ENCODE data around the gene CTCF. TPM values are rescaled to one million over a fixed set of nuclear protein-coding genes. Genes with fewer than 3 reads are reported as not detected.

CTCF gene
- polyA plus RNA-seq, 4 donors, result 76.1 to 83.1 (median 78.7) TPM

- DNase-seq (ENCODE audit: low read depth in 4 of 4, low spot score in 2 of 4), result no peak
These were observed 112.7 kb downstream of the CTCF start for GRCh38 chr16:67674851-67675578.

DNA sequence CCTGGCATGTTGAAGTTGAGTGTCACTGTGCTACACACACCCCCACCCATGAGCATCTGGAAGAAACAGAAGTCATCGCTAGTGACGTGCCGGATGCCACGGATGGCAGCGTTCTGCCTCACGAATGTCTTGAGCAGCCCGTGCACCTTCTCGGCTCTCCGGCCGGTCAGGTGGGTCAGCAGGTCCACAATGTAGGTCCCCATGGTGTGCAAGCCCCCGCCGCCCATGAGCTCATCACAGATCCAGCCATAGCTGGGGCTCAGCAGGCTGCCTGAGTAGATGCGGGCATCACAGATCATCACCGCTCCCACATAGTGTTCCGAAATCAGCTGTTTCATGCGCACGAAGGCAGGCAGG, 113.2 kb downstream of the CTCF start:
- DNase-seq (ENCODE audit: low read depth in 4 of 4, low spot score in 2 of 4), result no peak

DNA sequence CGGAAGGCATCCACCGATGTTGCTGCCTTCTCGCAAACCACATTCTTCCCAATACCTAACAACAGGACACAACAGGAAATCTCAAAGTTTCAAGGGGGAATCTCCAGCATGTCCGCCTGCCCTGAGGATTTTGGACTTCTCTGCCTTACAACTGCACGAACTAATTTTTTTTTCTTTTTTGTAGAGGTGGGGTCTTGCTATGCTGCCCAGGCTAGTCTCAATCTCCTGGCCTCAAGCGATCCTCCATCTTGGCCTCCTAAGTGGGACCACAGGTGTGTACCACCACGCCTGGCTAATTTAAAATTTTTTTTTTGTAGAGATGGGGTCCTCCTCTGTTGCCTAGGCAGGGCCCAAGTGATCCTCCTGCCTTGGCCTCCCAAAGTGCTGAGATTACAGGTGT, 113.7 kb downstream of the CTCF start:
- DNase-seq (ENCODE audit: low read depth in 4 of 4, low spot score in 2 of 4), result no peak

- no peak for DNase-seq (ENCODE audit: low read depth in 4 of 4, low spot score in 2 of 4)
These were observed 114.2 kb downstream of the CTCF start for GRCh38 chr16:67676516-67676915.

DNA sequence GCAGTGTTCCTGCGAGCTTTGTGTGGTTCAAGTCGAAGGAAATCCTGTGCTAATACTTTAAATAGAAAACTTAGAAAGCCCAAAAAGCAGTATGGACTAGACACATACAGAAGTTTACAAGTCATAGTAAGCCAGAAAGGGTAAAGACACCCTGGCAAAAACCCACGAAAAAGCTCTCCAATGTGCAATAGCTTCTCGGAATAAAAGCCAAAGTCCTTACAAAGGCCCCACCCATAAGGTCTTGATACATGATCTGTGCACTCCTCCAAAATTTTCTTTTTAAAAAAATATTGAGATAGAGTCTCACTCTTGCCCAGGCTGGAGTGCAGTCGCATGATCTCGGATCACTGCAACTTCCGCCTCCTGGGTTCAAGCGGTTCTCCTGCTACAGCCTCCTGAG, 114.6 kb downstream of the CTCF start:
- no peak for DNase-seq (ENCODE audit: low read depth in 4 of 4, low spot score in 2 of 4)

- no peak for DNase-seq (ENCODE audit: low read depth in 4 of 4, low spot score in 2 of 4)
These were observed 115.4 kb downstream of the CTCF start for GRCh38 chr16:67677712-67678111.

DNA sequence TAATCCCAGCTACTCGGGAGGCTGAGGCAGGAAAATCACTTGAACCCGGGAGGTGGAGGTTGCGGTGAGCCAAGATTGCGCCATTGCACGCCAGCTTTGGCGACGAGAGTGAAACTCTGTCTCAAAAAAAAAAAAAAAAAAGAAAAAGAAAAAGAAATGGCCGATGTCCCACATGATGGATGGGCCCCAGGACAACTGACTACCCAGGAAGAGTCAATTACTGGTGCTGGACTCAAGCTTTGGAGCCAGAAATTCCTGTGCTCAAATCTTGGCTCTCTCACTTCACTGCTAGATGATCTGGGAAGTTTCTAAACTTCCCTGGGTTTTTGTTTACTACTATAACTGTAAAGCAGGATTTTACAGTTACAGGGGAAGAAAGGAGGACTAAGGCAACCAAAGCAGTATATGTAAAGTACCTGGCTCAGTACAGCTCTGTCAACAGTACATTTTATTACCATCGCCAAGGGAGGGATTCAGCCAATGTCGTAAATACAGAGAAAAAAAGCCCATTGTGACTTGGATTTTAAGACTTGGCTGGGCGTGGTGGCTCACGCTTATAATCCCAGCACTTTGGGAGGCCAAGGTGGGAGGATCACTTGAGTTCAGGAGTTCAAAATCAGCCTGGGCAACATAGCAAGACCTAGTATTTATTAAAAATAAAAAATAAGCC, 116.2 kb downstream of the CTCF start:
- no peak for DNase-seq (ENCODE audit: low read depth in 4 of 4, low spot score in 2 of 4)

- no peak for DNase-seq (ENCODE audit: low read depth in 4 of 4, low spot score in 2 of 4)
These were observed 117.9 kb downstream of the CTCF start for GRCh38 chr16:67679935-67680897.

DNA sequence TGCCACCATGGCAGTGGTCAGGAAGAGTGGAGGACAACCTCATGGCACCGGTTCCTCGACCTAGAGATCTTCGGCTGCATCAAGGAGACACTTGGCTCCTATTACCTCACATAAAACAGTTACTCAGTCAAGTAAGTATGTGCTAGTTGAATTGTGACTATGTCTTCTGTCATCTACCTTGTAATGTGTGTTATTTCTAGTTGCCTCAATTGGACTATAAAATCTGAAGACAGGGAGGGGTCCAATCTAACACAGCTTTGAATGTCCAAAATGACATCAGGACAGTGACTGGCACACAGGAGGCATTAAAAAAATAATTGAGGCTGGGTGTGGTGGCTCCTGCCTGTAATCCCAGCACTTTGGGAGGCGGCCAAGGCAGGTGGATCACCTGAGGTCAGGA, 121.4 kb downstream of the CTCF start:
- no peak for DNase-seq (ENCODE audit: low read depth in 4 of 4, low spot score in 2 of 4)

DNA sequence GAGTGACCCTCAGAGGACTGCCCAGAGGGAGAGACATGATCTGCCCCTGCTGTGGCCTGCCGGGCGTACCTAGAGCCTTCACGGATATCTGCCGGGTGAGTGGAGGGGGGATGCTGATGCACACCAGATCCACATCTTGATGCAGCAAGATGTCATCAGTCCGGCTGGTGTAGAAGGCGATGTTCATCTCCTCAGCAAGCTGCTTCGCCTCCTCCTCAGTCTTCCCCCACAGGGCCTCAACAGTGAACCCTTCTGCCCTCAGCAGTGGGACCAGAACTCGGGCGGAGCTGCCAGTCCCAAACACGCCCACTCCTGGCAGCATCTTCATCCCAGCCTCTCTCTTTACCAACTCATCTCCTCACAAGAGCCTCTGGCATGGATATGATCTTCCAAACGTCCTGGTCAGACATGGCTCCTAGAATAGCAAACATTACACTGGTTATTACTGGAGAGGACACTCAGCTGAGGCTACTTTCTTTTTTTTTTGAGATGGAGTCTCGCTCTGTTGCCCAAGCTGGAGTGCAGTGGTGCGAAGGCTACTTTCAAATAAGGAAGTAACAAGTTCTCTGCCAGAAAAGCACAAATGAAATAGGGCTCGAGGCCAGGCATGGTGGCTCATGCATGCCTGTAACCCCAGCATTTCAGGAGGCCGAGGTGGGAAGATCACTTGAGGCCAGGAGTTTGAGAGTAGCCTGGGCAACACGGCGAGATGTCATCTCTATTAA, 123.2 kb downstream of the CTCF start:
- no peak for DNase-seq (ENCODE audit: low read depth in 4 of 4, low spot score in 2 of 4)

Other genes with a start within 250 kb of the CTCF start
- gene KCTD19, start 235.8 kb upstream of the CTCF start, polyA plus RNA-seq (ENCODE audit: insufficient read length in 4 of 4), result 1 to 10 TPM in 3 of 4 donors, under 1 TPM in 1; 0.95 to 2.5 (median 1.6) TPM
- gene LRRC36, start 235.7 kb upstream of the CTCF start, polyA plus RNA-seq (ENCODE audit: insufficient read length in 4 of 4), result 10 to 100 TPM in 1 of 4 donors, 1 to 10 TPM in 3; 2.4 to 10.5 (median 4.7) TPM
- gene TPPP3, start 169.0 kb upstream of the CTCF start, polyA plus RNA-seq (ENCODE audit: insufficient read length in 4 of 4), result 10 to 100 TPM; 52.9 to 79.1 (median 57.8) TPM
- gene ZDHHC1, start 146.0 kb upstream of the CTCF start, polyA plus RNA-seq (ENCODE audit: insufficient read length in 4 of 4), result 10 to 100 TPM; 12.6 to 19.0 (median 16.0) TPM
- 10 to 100 TPM; 52.7 to 71.9 (median 58.4) TPM for gene HSD11B2, start 131.4 kb upstream of the CTCF start, polyA plus RNA-seq (ENCODE audit: insufficient read length in 4 of 4)
- gene ATP6V0D1, start 81.4 kb upstream of the CTCF start, polyA plus RNA-seq (ENCODE audit: insufficient read length in 4 of 4), result 10 to 100 TPM; 89.4 to 94.5 (median 92.3) TPM
- under 1 TPM in 3 of 4 donors, not detected in 1; 0.18 to 0.47 (median 0.39) TPM for gene AGRP, start 79.0 kb upstream of the CTCF start, polyA plus RNA-seq (ENCODE audit: insufficient read length in 4 of 4)
- 100 to 1,000 TPM in 3 of 4 donors, 10 to 100 TPM in 1; 99.1 to 148 (median 143) TPM for gene RIPOR1, start 33.7 kb upstream of the CTCF start, polyA plus RNA-seq (ENCODE audit: insufficient read length in 4 of 4)
- 1 to 10 TPM in 3 of 4 donors, under 1 TPM in 1; 0.79 to 1.4 (median 1.0) TPM for gene CARMIL2, start 82.6 kb downstream of the CTCF start, polyA plus RNA-seq (ENCODE audit: insufficient read length in 4 of 4)
- 10 to 100 TPM; 20.2 to 31.8 (median 26.2) TPM for gene ACD, start 97.7 kb downstream of the CTCF start, polyA plus RNA-seq (ENCODE audit: insufficient read length in 4 of 4)
- gene PARD6A, start 98.4 kb downstream of the CTCF start, polyA plus RNA-seq (ENCODE audit: insufficient read length in 4 of 4), result 1 to 10 TPM; 1.9 to 4.8 (median 3.0) TPM
- gene ENKD1, start 104.2 kb downstream of the CTCF start, polyA plus RNA-seq (ENCODE audit: insufficient read length in 4 of 4), result 10 to 100 TPM; 16.9 to 38.5 (median 31.8) TPM
- gene C16orf86, start 104.3 kb downstream of the CTCF start, polyA plus RNA-seq (ENCODE audit: insufficient read length in 4 of 4), result 1 to 10 TPM; 3.6 to 5.2 (median 4.0) TPM
- 10 to 100 TPM; 18.7 to 25.6 (median 23.7) TPM for gene GFOD2, start 156.8 kb downstream of the CTCF start, polyA plus RNA-seq (ENCODE audit: insufficient read length in 4 of 4)
- gene RANBP10, start 244.0 kb downstream of the CTCF start, polyA plus RNA-seq (ENCODE audit: insufficient read length in 4 of 4), result 10 to 100 TPM; 18.4 to 34.4 (median 25.0) TPM
- 10 to 100 TPM in 1 of 4 donors, 1 to 10 TPM in 3; 6.3 to 10.7 (median 7.7) TPM for gene TSNAXIP1, start 244.4 kb downstream of the CTCF start, polyA plus RNA-seq (ENCODE audit: insufficient read length in 4 of 4)